CD14-positive monocyte (primary cell): Measurements from ENCODE around the gene SFXN2. TPM values are rescaled to one million over a fixed set of nuclear protein-coding genes. Genes with fewer than 3 reads are reported as not detected.

Source experiments
- DNase-seq, 3 donors: peaks; one replicate each; pipeline ENCODE4 v3.0.0-alpha.2; 2011 to 2022
- H2AFZ ChIP-seq: 2 replicates; pipeline ENCODE4 v1.6.0; 2012; ENCODE audit warnings: mild to moderate bottlenecking, low read depth, low read length, inconsistent platforms; ENCODE audit not compliant: insufficient read depth, poor library complexity, severe bottlenecking
- H3K27ac ChIP-seq, 2 donors: 1 replicate in 1 of 2; 2 replicates in 1 of 2; pipeline ENCODE4 v1.5.1; 2012 to 2013; ENCODE audit warnings: low read length in 2 of 2, control low read depth in 1 of 2, inconsistent platforms in 1 of 2, low read depth in 1 of 2, mild to moderate bottlenecking in 1 of 2
- H3K27me3 ChIP-seq, 2 donors: one replicate each; pipeline versions ENCODE4 v1.6.0 to v1.6.1; 2011 to 2013; ENCODE audit warnings: low read length in 2 of 2; ENCODE audit not compliant: control insufficient read depth in 2 of 2, insufficient read depth in 2 of 2
- H3K36me3 ChIP-seq, 2 donors: replicated peaks in 1 of 2; 1 replicate in 1 of 2; 2 replicates in 1 of 2; pipeline versions ENCODE4 v1.5.1 to v1.6.1; 2012 to 2013; ENCODE audit warnings: low read length in 2 of 2, control low read depth in 1 of 2, inconsistent platforms in 1 of 2, mild to moderate bottlenecking in 1 of 2; ENCODE audit not compliant: insufficient read depth in 2 of 2, control insufficient read depth in 1 of 2
- H3K4me1 ChIP-seq, 2 donors: 1 replicate in 1 of 2; 2 replicates in 1 of 2; pipeline versions ENCODE4 v1.5.1 to v1.6.1; 2012 to 2013; ENCODE audit warnings: low read length in 2 of 2, control low read depth in 1 of 2, inconsistent platforms in 1 of 2, mild to moderate bottlenecking in 1 of 2, moderate library complexity in 1 of 2; ENCODE audit not compliant: insufficient read depth in 2 of 2, control insufficient read depth in 1 of 2
- H3K4me2 ChIP-seq: replicated peaks from 2 replicates; pipeline ENCODE3; 2012; ENCODE audit warnings: low read length, moderate library complexity, mild to moderate bottlenecking; ENCODE audit not compliant: poor library complexity, severe bottlenecking; ENCODE audit errors: extremely low read depth
- H3K4me3 ChIP-seq, 3 experiments: fragments of 200-600 bp in 1 of 3; sonication (generic) in 1 of 3; replicated peaks in 1 of 3; 1 replicate in 2 of 3; 2 replicates in 1 of 3; pipeline ENCODE4 v1.5.1; 2011 to 2013; ENCODE audit warnings: low read length in 3 of 3, mild to moderate bottlenecking in 3 of 3, control low read depth in 2 of 3, low read depth in 2 of 3, inconsistent platforms in 1 of 3, moderate library complexity in 1 of 3
- H3K79me2 ChIP-seq: 2 replicates; pipeline ENCODE4 v1.6.0; 2012; ENCODE audit warnings: mild to moderate bottlenecking, control low read depth, inconsistent platforms, low read length, moderate library complexity; ENCODE audit not compliant: insufficient read depth
- H3K9ac ChIP-seq: 2 replicates; pipeline ENCODE4 v1.6.0; 2017; ENCODE audit warnings: low read length, mild to moderate bottlenecking; ENCODE audit not compliant: insufficient read depth, poor library complexity, severe bottlenecking
- H3K9me3 ChIP-seq, 2 donors: replicated peaks in 1 of 2; 1 replicate in 1 of 2; 2 replicates in 1 of 2; pipeline versions ENCODE4 v1.5.1 to v1.6.1; 2012 to 2013; ENCODE audit warnings: low read length in 2 of 2, control low read depth in 1 of 2; ENCODE audit not compliant: control insufficient read depth in 1 of 2, insufficient read depth in 1 of 2
- H4K20me1 ChIP-seq: 2 replicates; pipeline ENCODE4 v1.6.0; 2012; ENCODE audit warnings: mild to moderate bottlenecking, low read length, control low read depth, moderate library complexity; ENCODE audit not compliant: insufficient read depth
- H3K27ac Mint-ChIP-seq, 7 donors: one replicate each; pipeline ENCODE4 v1.8.0; 2020; ENCODE audit warnings: mild to moderate bottlenecking in 7 of 7, mixed read lengths in 7 of 7, moderate library complexity in 6 of 7, inconsistent platforms in 2 of 7
- H3K27me3 Mint-ChIP-seq, 3 donors: one replicate each; pipeline ENCODE4 v1.8.0; 2021 to 2022; ENCODE audit warnings: low read depth in 3 of 3, mild to moderate bottlenecking in 3 of 3, mixed read lengths in 3 of 3, moderate library complexity in 3 of 3, inconsistent platforms in 1 of 3
- H3K36me3 Mint-ChIP-seq, 2 donors: one replicate each; pipeline ENCODE4 v1.8.0; 2020; ENCODE audit warnings: mixed read lengths in 2 of 2, inconsistent platforms in 1 of 2, mild to moderate bottlenecking in 1 of 2
- H3K4me1 Mint-ChIP-seq: one replicate; pipeline ENCODE4 v1.8.0; 2020; ENCODE audit warnings: mild to moderate bottlenecking, mixed read lengths
- H3K4me3 Mint-ChIP-seq, 2 donors: one replicate each; pipeline ENCODE4 v1.8.0; 2020; ENCODE audit warnings: mild to moderate bottlenecking in 2 of 2, mixed read lengths in 2 of 2, moderate library complexity in 1 of 2
- H3K9me3 Mint-ChIP-seq, 7 donors: one replicate each; pipeline ENCODE4 v1.8.0; 2020 to 2022; ENCODE audit warnings: mixed read lengths in 7 of 7, mild to moderate bottlenecking in 6 of 7, moderate library complexity in 6 of 7, inconsistent platforms in 2 of 7
- CTCF ChIP-seq: fragments of 200-600 bp; IDR thresholded peaks from one replicate; pipeline ENCODE4 v1.8.0; 2022; ENCODE audit warnings: antibody characterized with exemption, mild to moderate bottlenecking
- WGBS: methylation state at CpG from one replicate; pipeline ENCODE4 v1.1.5; 2013; ENCODE audit warnings: missing lambda C conversion rate; ENCODE audit not compliant: insufficient coverage; 5-methylcytosine and 5-hydroxymethylcytosine counted together
- intact Hi-C, 2 donors: fragments of 100-400 bp; cut with micrococcal nuclease; formaldehyde crosslinking; loops; one replicate each; pipeline versions ENCODE4 v1.15.0 to v1.15.1; 2023
- polyA plus RNA-seq, 3 donors: library from polyadenylated mRNA; depleted of rRNA in 1 of 3; unstranded in 2 of 3; stranded (reverse) in 1 of 3; fragments of 300-500 nt in 2 of 3; fragments of >200 nt in 1 of 3; fragmentation: Illumina TruSeq in 2 of 3; gene quantifications; 1 replicate in 2 of 3; 2 replicates in 1 of 3; pipeline ENCODE4 v1.2.3, GENCODE V29; 2012 to 2021

Gene SFXN2
- polyA plus RNA-seq, 3 donors = 1.3 to 2.0 (median 1.8) TPM

- no peak overlapping the region for H3K4me3 ChIP-seq
- H3K27me3 ChIP-seq = no peaks in the 10 kb centered on the region
- WGBS = no CpG with 5 or more reads among the region's 2 CpGs
- peaks cover 6 to 35% of the 10 kb centered on the region in 2 donors for H3K36me3 ChIP-seq
- peaks cover 67% of the 10 kb centered on the region for H3K4me1 Mint-ChIP-seq
- peak overlapping the region in 1 of 7 donors; percentile 35 for H3K27ac Mint-ChIP-seq
- H3K4me1 ChIP-seq = peaks cover 59 to 67% of the 10 kb centered on the region in 2 donors
- no peak overlapping the region for H3K4me3 Mint-ChIP-seq
- H3K36me3 Mint-ChIP-seq = peaks cover 42 to 58% of the 10 kb centered on the region in 2 donors
- no peaks in the 10 kb centered on the region for H3K9me3 ChIP-seq
- no peak overlapping the region for H2AFZ ChIP-seq
- no peak overlapping the region for H3K9ac ChIP-seq
- peaks cover 0 to 2% (median 0%) of the 10 kb centered on the region in 7 donors for H3K9me3 Mint-ChIP-seq
- H3K27me3 Mint-ChIP-seq = no peaks in the 10 kb centered on the region
- intact Hi-C loops = no loop called here
- no peak overlapping the region for H3K4me2 ChIP-seq
- peaks cover 55% of the 10 kb centered on the region for H4K20me1 ChIP-seq
- DNase-seq = no peak
- H3K27ac ChIP-seq = no peak overlapping the region
- TF ChIP-seq CTCF = no peak
- peaks cover 93% of the 10 kb centered on the region for H3K79me2 ChIP-seq
Observed at GRCh38 chr10:102778781-102779180, 64.3 kb downstream of the SFXN2 start.

GRCh38 chr10:102779680-102780526 lies 65.5 kb downstream of the SFXN2 start:
- peaks cover 0 to 2% (median 0%) of the 10 kb centered on the region in 7 donors for H3K9me3 Mint-ChIP-seq
- intact Hi-C loops = no loop called here
- peak in 1 of 3 donors; percentile 48 for DNase-seq
- Histone ChIP-seq H3K9ac (no peak overlapping the region), H3K36me3 (peaks cover 6 to 35% of the 10 kb centered on the region in 2 donors), H2AFZ (no peak overlapping the region), H3K79me2 (peaks cover 96% of the 10 kb centered on the region), H3K4me2 (no peak overlapping the region), H3K9me3 (no peaks in the 10 kb centered on the region), H3K27me3 (no peaks in the 10 kb centered on the region), H3K4me1 (peaks cover 54 to 62% of the 10 kb centered on the region in 2 donors), H4K20me1 (peaks cover 55% of the 10 kb centered on the region), H3K27ac (no peak overlapping the region), H3K4me3 (no peak overlapping the region)
- peaks cover 0 to 1% (median 0%) of the 10 kb centered on the region in 3 donors for H3K27me3 Mint-ChIP-seq
- H3K36me3 Mint-ChIP-seq = peaks cover 34 to 54% of the 10 kb centered on the region in 2 donors
- H3K27ac Mint-ChIP-seq = peak overlapping the region in 5 of 7 donors; percentile 6 to 37 (median 25)
- 90% methylated on average over 8 of the region's 10 CpGs for WGBS
- no peak for TF ChIP-seq CTCF
- no peak overlapping the region for H3K4me3 Mint-ChIP-seq
- H3K4me1 Mint-ChIP-seq = peaks cover 63% of the 10 kb centered on the region
